HG03175 (cell line): ENCODE measurements around the gene SAP30BP.

Experiments used
- ATAC-seq: cut with Tn5 transposase; IDR thresholded peaks from one replicate; pipeline ENCODE4 v1.9.1; 2021; ENCODE audit warnings: mild to moderate bottlenecking, moderate library complexity; ENCODE audit not compliant: unreplicated experiment

The SAP30BP gene

DNA sequence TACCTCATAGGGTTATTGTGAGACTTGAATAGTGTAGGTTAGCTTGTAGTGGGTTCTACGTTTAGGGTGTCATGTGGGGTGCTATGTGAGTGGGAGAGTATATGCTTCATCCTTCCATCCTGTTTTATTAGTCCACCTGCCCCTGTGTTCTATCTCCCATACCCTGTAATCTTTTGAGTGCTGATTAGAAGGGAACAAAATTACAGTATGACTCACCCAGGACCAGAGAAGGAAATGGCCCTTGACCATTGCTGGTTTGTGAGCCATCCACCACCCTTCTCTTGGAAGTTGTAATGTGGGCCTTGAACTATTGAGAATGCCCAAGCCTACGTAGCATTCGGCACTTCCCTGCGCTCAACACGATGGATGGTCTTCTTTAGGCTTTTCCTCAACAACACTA is 17.1 kb downstream of the SAP30BP start:
- no peak for ATAC-seq

DNA sequence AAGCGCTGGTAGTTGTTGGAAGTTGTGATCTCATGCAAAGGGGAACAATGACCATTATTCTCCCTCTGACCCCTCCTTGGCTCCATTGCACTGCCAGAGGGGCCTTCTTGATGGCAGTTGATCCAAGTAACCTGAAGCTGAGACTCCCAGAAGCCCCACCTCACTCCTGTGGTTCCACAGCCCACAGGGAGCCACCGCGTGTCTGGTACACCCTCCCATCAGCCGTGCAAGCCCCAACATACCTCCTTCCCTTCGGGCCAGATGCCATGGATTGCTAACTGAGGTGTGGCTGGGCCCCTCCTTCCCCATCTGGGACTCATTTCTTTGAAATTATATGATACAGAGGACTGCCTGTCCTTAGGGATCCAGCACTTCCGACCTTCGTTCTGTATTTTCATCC is 17.8 kb downstream of the SAP30BP start:
- ATAC-seq: no peak

DNA sequence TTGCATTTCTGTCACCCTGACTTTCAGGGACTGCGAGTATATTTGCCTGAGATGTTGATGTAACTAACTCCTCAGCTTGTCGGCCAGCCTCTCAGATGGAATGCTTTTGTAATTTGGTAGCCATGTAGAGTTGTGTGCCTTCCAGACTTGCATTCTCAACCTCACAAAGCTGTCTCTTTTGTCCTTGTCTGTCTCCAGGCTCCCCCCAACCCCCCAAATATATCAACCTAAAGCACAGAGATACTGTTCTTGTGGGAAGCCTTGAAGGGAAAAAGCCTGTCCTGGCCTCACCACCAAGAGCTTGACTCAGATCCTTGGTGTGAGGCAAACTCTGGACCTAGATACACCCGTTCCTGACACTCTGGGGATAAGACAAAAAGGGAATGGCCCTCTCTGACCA is 18.4 kb downstream of the SAP30BP start:
- ATAC-seq: no peak

DNA sequence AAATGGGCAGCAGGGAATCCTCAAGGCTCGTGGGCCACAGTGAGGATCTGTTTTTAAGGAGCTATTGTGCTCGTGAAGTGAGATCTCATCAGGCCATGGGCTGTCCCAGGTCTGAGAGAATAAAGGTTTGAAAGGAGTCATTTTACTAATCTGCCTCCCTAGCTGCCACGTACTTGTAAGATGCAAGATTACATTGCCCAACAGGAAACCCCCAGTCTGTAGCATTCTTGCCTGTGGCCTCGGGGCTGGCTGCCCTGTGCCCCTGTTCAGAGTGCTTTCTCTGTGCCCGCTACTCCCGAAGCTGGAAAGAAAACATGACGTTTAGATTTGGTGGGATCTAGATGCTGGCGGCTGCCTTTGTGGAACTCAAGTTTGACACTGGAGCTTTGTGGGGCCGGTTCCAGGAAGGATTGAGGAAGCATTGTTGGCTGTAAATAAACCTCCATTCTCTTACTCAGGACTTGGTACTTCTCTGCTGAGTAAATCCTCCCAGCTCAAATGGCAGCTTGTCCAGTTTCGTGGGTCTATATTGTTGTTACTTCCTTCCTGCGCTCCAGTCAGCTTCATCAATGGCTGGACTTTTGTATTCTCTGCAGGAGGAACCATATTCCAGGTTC is 21.2 kb downstream of the SAP30BP start:
- no peak for ATAC-seq

DNA sequence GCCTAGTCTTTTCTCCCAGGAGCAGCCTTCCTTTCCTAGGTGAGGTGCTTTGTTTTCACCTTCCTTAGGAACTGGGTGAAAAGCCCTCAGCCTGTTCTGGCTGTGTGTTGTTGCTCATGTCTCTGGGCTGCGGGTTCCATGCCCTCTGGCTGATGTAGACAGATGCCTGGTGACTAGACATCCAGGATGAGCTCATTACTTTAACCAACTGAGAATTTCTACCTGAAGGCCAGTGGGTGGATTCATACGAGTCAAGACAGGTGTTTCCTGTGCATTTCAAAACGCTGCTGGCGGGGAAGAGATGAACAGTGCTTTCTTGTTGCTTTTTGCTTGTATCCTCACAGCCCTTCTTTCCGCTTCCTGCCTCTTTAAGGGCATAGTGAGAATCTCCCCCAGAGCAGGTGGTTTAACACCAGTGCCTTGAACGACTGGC is 22.3 kb downstream of the SAP30BP start:
- ATAC-seq: no peak

DNA sequence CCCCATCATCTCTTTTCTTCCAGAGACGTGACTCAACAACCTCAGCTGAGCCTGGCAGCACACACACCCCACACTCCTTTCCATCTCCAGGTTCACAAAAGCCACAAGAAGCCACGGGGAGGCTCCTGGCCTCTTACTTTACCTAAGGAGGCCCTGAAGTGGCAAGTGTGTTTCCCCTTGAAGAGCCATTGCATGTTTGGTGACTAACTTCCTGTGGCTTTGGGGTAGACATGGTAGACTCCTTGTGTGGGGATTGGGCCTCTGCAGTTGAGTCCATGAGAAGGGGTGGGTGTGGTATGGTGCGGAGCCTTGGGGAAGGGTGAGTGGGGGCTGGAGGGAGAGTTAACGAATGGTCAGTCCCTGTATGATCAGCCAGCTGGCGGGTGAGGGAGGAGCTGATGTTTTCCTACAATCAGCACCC is 24.2 kb downstream of the SAP30BP start:
- ATAC-seq: no peak

DNA sequence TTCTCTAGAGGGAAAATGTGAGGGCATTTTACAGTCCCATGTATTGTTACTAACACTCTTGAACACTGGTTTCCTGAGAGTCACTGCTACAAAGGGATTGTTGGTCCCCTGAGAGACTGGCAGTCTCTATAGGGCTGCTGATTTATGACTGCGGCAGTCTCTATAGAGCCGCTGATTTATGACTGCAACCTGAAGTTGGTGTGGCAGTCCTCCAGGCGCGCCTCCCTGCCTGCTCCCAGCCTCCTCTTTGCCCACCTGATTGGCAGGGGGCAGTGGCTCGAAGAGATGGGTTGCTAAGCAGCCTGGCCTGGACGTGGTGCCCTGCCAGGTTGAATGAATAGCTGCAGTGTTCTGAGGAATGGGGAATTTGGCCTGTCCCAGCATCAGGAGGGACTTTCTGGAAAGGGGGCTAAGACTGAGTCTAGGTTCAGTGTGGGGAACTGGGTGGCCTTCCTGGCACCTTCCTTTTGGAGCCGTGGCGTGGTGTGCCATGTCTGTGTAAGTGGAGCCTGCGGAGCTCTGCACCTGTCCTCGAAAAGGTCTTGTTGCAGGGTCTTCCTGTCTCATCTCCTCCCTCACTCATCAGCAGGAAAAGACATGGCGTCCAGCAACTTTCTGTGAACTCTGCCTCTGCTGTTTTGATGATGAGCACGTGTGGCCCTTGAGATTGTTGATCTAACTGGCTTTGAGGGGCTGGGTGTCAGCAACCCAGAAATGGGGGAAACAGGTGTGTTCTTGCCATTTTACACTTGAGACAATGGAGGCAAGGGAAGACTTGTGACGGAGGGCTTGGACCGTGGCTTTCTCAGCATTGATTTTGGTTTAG is 24.9 kb downstream of the SAP30BP start:
- ATAC-seq: no peak

DNA sequence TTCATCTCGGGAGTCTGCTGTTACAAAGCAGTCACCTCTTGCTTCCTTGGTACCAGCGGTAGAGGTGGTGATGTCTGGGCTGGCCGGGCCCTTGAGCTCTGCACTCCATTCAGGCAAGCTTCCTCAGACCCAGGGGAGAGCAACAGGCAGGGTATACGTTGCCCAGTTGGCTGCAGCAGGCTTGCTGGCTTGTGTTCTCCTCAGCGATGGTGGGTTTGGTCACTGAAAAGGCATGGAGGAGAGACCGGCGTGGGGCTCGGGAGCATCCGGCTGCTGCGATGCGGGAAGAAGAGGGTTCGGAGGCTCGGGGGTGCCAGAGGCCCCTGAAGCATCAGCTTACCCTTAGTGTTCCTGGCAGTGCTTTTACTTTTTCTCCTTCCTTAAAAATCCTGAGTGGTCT is 25.8 kb downstream of the SAP30BP start:
- no peak for ATAC-seq

DNA sequence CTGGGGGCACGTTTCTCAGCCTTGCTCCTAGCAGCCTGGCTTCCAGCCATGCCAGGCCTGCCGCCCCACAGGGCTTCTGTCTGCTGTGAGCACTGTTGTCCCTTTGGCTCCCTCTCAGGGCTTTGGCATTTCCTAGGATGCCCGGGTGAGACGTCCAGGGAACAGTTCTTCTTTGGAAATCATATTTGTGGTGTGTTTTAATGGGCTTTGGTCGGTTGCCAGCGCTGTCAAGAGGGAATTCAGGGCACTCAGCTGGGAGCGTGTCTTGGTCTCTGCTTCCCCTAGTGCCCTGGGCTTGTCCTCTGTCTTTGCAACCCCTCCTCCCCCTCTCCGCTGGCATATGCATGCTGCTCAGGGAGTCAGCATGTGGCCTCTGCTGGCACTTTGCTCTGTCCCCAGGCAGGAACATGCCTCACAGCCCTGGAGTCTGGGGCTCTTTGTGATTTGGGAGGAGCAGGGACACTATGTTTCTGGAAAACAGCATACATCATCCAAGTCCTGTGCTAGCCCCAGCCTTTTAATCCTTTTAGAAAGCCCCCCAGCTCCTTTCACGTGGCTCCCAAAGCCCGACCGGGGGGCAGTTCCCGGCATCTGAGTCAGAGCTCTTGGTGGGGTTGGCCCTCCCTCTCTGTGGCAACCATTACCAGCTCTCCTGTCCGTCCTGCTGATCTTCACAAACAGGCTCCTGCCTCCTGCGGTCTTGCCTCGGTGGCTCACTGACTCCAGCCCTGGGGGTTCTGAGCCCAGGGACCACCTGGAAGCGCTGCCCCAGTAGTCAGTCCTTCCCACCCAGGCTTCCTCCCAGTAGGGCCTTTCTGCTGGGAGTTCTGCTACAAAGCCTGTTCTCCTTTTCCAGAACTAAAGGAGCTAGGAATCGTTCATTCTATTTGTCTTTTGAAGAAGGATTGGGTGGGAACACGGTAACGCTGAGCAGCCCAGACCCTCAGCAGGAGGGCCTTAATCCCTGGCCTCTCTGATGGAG is 26.7 kb downstream of the SAP30BP start:
- no peak for ATAC-seq

DNA sequence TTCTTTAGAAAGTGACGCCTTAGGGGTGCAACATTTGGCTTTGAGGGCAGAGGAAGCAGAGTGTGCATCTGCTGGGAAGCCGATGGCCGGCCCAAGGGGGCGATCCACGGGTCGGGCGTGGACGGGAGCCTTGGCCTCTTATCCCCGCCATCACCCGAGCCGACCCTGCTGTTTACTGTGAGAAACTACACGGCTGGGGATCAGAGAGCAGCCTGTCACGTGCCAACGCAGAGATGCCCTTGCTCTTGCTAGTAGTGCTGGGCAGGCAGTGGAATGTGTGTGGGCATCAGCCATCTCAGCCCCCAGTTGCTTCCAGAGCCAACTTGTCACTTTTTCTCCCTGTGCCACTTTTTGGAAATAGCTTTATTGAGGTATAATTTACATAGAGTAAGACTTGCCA is 27.4 kb downstream of the SAP30BP start:
- ATAC-seq: no peak

DNA sequence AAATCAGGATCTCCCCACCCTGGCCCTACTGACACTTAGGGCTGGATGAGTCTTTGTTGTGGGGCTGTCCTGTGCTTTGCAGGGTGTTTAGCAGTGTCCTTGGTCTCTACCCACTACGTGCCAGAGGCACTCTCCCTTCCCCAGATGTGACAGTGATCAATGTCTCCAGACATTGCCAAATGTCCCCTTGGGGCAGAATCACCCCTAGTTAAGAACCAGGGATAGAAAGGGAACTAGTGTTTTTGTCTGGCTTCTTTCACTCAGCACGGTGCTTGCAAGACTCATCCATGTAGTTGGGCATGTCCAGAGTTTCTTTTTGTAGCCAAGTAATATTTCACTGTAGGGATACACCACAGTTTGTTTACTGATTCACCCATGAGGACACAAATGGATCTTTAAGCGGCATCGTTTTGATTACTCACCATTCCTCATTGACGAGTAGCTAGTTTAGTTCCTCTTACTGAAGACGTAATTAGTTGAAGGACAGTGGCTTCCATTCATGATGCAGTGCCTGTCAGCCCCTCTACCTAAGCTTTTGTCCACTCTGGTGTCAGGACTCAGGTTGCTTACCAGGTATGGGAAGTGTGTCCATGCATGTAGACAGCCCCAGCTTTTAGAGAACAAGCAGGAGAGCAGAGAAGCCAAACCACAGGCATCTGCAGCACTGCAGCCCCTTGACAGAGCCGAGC is 28.1 kb downstream of the SAP30BP start:
- ATAC-seq: no peak

DNA sequence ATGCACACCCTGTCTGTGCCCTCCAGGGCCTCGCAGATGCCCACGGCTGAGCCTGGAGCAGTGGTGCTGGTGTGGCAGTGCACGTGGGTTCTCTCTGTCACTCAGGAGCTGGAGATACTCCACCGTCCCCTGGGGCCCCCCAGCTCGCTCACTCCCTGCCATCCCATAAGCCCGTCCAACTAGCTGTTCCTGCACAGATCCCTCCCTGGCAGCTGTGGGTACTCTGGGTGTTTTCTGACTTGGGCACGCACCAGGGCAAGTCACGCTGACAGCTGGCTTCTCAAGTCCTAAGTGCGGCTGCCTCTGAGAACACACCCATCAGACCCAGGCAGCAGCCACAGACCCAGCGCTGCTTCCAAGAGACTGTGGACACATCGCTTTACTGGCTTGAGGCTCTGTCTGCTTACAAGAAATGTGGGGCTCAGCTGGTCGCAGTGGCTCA is 28.7 kb downstream of the SAP30BP start:
- no peak for ATAC-seq

DNA sequence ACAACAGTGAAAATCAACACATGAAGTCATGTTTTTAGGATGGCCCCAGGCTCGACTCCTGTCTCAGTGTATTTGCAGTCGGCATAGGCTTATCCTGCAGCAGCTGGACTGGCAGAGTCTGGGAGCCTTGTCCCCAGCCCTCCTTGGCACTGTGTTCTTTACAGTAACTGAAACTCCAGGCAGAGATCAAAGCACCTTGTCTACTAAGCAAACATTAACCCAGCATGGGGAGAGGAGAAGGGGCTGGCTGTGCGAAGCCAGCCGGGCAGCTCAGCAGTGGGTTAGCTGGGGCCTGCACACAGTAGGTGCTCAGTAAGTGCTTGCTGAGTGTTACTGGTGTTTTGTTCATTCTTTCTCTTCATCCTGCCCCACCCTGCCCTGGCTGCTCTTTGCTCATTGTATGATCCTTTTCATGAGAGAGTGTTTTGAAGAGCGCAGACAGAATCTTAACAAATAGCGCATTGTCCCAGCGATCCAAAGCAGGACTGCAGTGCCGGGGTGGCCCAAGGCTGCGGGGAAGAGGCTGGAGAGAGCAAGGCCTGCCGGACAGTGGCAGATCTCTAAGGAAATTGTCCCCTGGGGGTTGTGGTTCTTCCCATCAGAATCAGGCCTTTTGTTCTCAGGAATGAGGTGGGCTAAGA is 30.6 kb downstream of the SAP30BP start:
- ATAC-seq: no peak

DNA sequence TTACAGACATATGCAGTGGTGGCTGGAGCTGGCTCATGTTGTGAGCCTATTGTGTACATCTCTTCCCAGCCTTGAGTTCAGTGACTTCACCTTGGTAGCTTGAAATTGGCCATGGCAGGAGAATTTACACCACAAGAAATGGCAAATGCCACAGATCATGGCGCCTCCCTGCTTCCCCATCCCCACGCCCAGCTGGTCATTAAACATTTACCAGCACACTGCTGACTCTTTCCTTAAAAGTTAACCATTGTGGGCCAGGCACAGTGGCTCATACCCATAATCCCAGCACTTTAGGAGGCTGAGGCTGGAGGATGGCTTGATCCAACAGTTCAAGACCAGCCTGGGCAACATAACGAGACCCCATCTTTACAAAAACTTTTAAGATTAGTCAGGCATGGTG is 31.5 kb downstream of the SAP30BP start:
- no peak for ATAC-seq

DNA sequence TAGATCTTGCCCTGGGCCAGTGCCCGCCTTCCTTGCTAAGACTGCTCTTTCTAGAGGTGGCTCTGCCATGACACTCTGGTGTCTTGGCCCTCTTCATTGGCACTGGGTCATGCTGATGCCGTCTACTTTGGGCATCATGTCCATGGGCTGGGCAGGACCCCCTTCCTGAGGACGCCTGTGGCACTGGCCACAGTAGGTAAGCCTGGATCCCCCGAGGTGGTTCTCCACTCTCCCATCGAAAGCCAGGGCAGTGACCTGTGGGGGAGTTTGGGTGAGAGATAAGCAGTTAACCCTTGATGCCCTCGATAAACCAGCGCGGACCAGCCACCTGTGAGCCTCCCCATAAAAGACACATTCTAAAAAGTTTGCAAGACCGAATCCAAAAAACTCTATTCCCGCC is 34.1 kb downstream of the SAP30BP start:
- ATAC-seq: no peak

DNA sequence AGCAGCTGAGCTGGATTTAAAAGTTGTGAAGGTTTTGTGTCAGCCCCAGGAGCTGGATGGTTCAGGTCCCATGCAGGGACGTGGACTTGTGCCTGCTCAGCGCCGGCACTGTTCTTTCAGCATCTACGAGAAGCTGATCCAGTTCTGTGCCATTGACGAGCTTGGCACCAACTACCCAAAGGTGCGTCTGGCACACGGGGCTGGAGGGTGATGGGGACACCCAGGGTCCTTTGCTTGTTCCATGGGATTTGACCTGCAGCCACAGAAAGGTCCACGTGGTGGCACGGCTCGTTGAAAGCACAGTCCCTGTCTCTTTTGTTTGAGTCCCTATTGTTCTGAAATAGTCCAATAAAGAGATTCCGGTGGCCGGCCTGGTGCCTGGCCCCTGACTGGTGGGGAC is 36.1 kb downstream of the SAP30BP start:
- ATAC-seq: no peak

DNA sequence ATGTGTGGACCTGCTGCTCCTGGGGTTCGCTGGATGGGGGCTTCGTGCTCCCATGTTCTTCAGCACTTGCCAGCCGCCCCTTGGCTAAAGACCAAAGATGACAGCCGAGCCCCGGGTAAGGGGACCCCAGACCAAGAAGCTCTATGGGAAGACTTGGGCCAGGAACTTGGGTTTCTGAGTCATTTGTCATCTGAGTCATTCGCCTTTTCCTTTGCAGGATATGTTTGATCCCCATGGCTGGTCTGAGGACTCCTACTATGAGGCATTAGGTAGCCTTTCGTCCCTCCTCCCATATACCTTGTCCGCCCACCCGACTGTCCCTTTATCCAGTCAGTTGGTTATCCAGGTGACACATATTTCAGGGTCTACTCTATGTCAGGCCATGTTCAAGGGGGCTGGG is 36.5 kb downstream of the SAP30BP start:
- ATAC-seq: no peak

DNA sequence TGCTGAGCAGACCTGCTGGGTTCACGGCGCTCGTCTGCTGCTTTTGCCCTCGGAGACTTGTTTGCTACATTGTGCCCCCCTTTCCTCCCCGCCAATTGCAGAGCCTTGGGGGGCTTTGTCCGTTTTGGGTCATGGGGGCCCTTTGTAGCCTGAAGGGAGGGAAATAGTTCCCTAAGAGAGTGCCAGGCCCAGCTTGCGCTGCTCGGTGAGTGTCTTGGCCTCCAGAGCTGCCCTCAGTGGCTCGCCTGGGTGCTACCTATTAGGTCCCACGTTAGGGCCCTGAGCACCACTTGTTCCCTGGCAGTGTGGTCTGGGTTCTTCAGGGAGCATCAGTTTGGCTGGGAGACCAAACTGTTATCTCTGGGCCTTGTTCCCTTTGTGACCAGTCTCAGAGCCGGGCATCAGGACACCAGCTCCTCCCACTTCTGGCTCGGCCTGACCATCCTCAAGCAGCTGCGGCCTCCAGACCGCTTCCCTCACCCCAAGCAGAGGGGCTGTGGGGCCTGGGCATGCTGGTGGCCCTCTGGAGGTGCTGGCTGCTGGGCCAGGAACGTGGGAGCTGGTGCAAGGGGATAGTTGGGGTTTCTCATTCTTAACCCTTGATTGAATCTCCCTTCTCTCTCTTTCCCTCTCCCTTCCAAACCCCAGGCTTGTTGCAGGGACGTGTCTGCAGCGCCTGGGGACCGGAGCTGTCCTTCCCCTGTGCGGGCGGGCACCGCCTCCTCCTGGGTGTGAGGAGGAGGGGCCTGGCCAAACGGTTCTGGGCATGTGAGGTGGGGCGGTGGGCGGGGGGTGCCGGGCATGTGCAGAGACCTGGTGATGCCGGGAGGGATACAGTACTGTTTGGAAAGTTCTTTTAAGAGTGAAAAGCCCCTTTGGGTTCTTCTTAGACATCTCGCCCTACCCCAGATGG is 38.1 kb downstream of the SAP30BP start:
- no peak for ATAC-seq

DNA sequence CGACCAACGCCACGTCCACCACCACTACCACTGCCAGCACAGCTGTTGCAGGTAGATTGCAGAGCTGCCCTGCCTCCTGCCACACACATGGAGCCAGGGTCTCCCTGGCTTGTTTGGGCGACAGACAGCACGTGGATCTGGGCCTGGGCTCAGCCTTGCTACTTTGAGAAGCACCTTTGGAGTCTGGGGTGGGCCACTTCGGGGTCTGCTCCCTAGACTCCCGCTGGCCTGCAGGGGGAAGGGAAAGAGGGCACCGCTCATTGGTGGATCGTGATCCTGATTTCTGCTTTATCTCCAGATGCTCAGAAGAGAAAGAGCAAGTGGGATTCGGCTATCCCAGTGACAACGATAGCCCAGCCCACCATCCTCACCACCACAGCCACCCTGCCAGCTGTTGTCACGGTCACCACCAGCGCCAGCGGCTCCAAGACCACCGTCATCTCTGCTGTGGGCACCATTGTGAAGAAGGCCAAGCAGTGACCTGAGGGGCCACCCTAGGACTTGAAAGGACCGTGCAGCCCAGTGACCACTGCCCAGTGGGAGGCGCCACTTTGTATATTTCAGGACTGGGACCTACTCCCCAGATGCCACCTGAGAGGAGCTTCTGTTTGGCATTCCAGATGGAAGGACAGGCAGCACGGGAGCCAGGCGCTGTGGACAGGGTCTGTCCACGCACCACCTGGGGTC is 39.0 kb downstream of the SAP30BP start:
- no peak for ATAC-seq
